ENCODE data around the gene ZNF644.
"Not testable (repeated sequence)": the region's sequence is repeated elsewhere in the genome, so short reads cannot be mapped to it uniquely, and the experiment has no call there.

Gene ZNF644

GRCh38 chr1:90977522-90977921 lies 44.3 kb downstream of the ZNF644 start:
- no peak for DNase-seq

- DNase-seq: peak; percentile 49 to 56
Measured at GRCh38 chr1:90973897-90974798, 47.7 kb downstream of the ZNF644 start.

GRCh38 chr1:90970208-90970607 lies 51.6 kb downstream of the ZNF644 start:
- DNase-seq: no peak

- DNase-seq: no peak
Measured at GRCh38 chr1:90969241-90969640, 52.6 kb downstream of the ZNF644 start.

- peak; percentile 25 to 39 for DNase-seq
Measured at GRCh38 chr1:90964444-90965035, 57.3 kb downstream of the ZNF644 start.

- no peak for DNase-seq
Measured at GRCh38 chr1:90963651-90964050, 58.2 kb downstream of the ZNF644 start.

GRCh38 chr1:90963236-90963635 lies 58.6 kb downstream of the ZNF644 start:
- DNase-seq: no peak

GRCh38 chr1:90959352-90960206 lies 62.3 kb downstream of the ZNF644 start:
- DNase-seq: no peak

- no peak for DNase-seq
Measured at GRCh38 chr1:90957497-90957896, 64.3 kb downstream of the ZNF644 start.

GRCh38 chr1:90955769-90956168 lies 66.1 kb downstream of the ZNF644 start:
- DNase-seq: no peak

GRCh38 chr1:90952906-90953305 lies 68.9 kb downstream of the ZNF644 start:
- DNase-seq: no peak

- no peak for DNase-seq
Measured at GRCh38 chr1:90951009-90951408, 70.8 kb downstream of the ZNF644 start.

- no peak for DNase-seq
Measured at GRCh38 chr1:90948301-90948700, 73.5 kb downstream of the ZNF644 start.

GRCh38 chr1:90946630-90947029 lies 75.2 kb downstream of the ZNF644 start:
- no peak for DNase-seq

- no peak for DNase-seq
Measured at GRCh38 chr1:90945287-90945686, 76.5 kb downstream of the ZNF644 start.

GRCh38 chr1:90943966-90944365 lies 77.9 kb downstream of the ZNF644 start:
- no peak for DNase-seq

- DNase-seq: no peak
Measured at GRCh38 chr1:90940746-90941145, 81.1 kb downstream of the ZNF644 start.

GRCh38 chr1:90936731-90937130 lies 85.1 kb downstream of the ZNF644 start:
- DNase-seq: no peak

GRCh38 chr1:90936061-90936460 lies 85.8 kb downstream of the ZNF644 start:
- DNase-seq: no peak

GRCh38 chr1:90928231-90928630 lies 93.6 kb downstream of the ZNF644 start:
- DNase-seq: not testable (repeated sequence)

GRCh38 chr1:90927674-90928073 lies 94.2 kb downstream of the ZNF644 start:
- DNase-seq: not testable (repeated sequence)

GRCh38 chr1:90926971-90927370 lies 94.9 kb downstream of the ZNF644 start:
- DNase-seq: no peak
